ENCODE results near the gene JAKMIP2.

DNA sequence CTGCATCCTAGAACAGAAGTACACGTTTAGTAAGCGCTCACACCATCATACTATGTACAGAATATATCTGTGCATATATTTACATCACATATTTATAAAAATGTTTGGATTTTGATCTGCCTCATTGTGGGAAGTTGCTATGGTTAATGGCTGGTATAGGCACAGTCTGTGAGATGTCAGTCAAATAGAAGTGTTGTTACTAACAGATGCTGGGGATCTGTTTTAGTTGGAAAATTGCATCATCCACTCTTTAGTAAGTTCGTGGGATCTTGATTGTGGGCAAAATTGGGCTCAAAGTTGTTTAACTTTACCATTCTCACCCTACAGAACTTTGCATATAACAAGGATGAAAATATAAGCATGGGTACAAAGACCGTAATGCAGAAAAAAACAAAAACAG, 196.3 kb downstream of the JAKMIP2 start:
- no peak for TF ChIP-seq CTCF (conservative IDR thresholded peaks at IDR 0.05)
- TF ChIP-seq EZH2 (IDR thresholded peaks at IDR 0.05; ENCODE audit: low read depth) = no peak
